GM12865 (cell line): ENCODE results near the gene FIBIN.

ENCODE experiments used
- DNase-seq: peaks from one replicate; pipeline ENCODE4 v3.0.0; 2010; ENCODE audit warnings: low read depth
- H3K4me3 ChIP-seq: 2 replicates; pipeline ENCODE4 v1.5.1; 2011; ENCODE audit warnings: mild to moderate bottlenecking, low read depth, low read length, control low read depth
- CTCF ChIP-seq: IDR thresholded peaks from 2 replicates; pipeline ENCODE4 v1.5.1; 2011; ENCODE audit warnings: low read length, control low read depth, low read depth, inconsistent platforms; ENCODE audit not compliant: insufficient read depth; ENCODE audit errors: missing control alignments

FIBIN gene

GRCh38 chr11:27020751-27021150 lies 26.8 kb downstream of the FIBIN start:
- no peak for DNase-seq
- H3K4me3 ChIP-seq, result no peak overlapping the region
- no peak for TF ChIP-seq CTCF

GRCh38 chr11:27022659-27023251 lies 28.8 kb downstream of the FIBIN start:
- DNase-seq, result no peak
- TF ChIP-seq CTCF, result no peak

GRCh38 chr11:27024865-27025264 lies 31.0 kb downstream of the FIBIN start:
- DNase-seq, result no peak
- no peak for TF ChIP-seq CTCF
- H3K4me3 ChIP-seq, result no peak overlapping the region

More at GRCh38 chr11:27022659-27023251, 28.8 kb downstream of the FIBIN start:
- no peak overlapping the region for H3K4me3 ChIP-seq

- DNase-seq, result no peak
- TF ChIP-seq CTCF, result no peak
- no peak overlapping the region for H3K4me3 ChIP-seq
These were observed 31.5 kb downstream of the FIBIN start for GRCh38 chr11:27025312-27025955.

- TF ChIP-seq CTCF, result no peak
- no peak for DNase-seq
- H3K4me3 ChIP-seq, result no peak overlapping the region
These were observed 32.2 kb downstream of the FIBIN start for GRCh38 chr11:27025957-27026733.

GRCh38 chr11:27028561-27028965 lies 34.7 kb downstream of the FIBIN start:
- DNase-seq, result no peak
- no peak for TF ChIP-seq CTCF
- H3K4me3 ChIP-seq, result no peak overlapping the region
